Fibroblast of skin of back (primary cell): ENCODE measurements around the gene PRKG1.
"Not testable (repeated sequence)": the region's sequence is repeated elsewhere in the genome, so short reads cannot be mapped to it uniquely, and the experiment has no call there.

Experiments
- DNase-seq: peaks from one replicate; pipeline ENCODE4 v3.0.0-alpha.2; 2013

The PRKG1 gene

GRCh38 chr10:51272555-51272954, 198.3 kb downstream of the PRKG1 start:
- DNase-seq = no peak

- no peak for DNase-seq
These were observed 199.3 kb downstream of the PRKG1 start for GRCh38 chr10:51273574-51273973.

GRCh38 chr10:51276097-51276496, 201.8 kb downstream of the PRKG1 start:
- DNase-seq = not testable (repeated sequence)

- DNase-seq = not testable (repeated sequence)
These were observed 207.1 kb downstream of the PRKG1 start for GRCh38 chr10:51281387-51281786.

GRCh38 chr10:51285601-51286000, 211.3 kb downstream of the PRKG1 start:
- no peak for DNase-seq

- DNase-seq = peak; percentile 32
These were observed 214.2 kb downstream of the PRKG1 start for GRCh38 chr10:51288511-51288910.

GRCh38 chr10:51289519-51289918, 215.2 kb downstream of the PRKG1 start:
- DNase-seq = no peak

GRCh38 chr10:51291961-51292360, 217.7 kb downstream of the PRKG1 start:
- no peak for DNase-seq

GRCh38 chr10:51297438-51297837, 223.2 kb downstream of the PRKG1 start:
- peak; percentile 69 for DNase-seq

- DNase-seq = peak; percentile 45
These were observed 226.5 kb downstream of the PRKG1 start for GRCh38 chr10:51300617-51301304.

GRCh38 chr10:51301644-51302043, 227.4 kb downstream of the PRKG1 start:
- peak; percentile 74 for DNase-seq

GRCh38 chr10:51302316-51302715, 228.0 kb downstream of the PRKG1 start:
- DNase-seq = peak; percentile 83

GRCh38 chr10:51308116-51308515, 233.8 kb downstream of the PRKG1 start:
- DNase-seq = no peak

- DNase-seq = peak; percentile 52
These were observed 236.9 kb downstream of the PRKG1 start for GRCh38 chr10:51311228-51311627.

- peak; percentile 11 for DNase-seq
These were observed 238.5 kb downstream of the PRKG1 start for GRCh38 chr10:51312817-51313216.

- DNase-seq = no peak
These were observed 239.0 kb downstream of the PRKG1 start for GRCh38 chr10:51313251-51313650.

- DNase-seq = no peak
These were observed 239.6 kb downstream of the PRKG1 start for GRCh38 chr10:51313773-51314478.

- DNase-seq = peak; percentile 60
These were observed 240.2 kb downstream of the PRKG1 start for GRCh38 chr10:51314481-51314880.

GRCh38 chr10:51318399-51319172, 244.3 kb downstream of the PRKG1 start:
- DNase-seq = no peak

- no peak for DNase-seq
These were observed 244.8 kb downstream of the PRKG1 start for GRCh38 chr10:51319173-51319435.

GRCh38 chr10:51321300-51321699, 247.0 kb downstream of the PRKG1 start:
- no peak for DNase-seq

- DNase-seq = peak; percentile 34
These were observed 247.7 kb downstream of the PRKG1 start for GRCh38 chr10:51321980-51322379.

- DNase-seq = no peak
These were observed 251.4 kb downstream of the PRKG1 start for GRCh38 chr10:51325649-51326048.

- no peak for DNase-seq
These were observed 251.9 kb downstream of the PRKG1 start for GRCh38 chr10:51326174-51326573.
